Renal pelvis (tissue), 4 donors: Measurements from ENCODE around the gene OR51T1. TPM values are rescaled to one million over a fixed set of nuclear protein-coding genes. Genes with fewer than 3 reads are reported as not detected.

Experiments
- DNase-seq: peaks from one replicate; pipeline ENCODE4 v3.0.0-alpha.2; 2013
- polyA plus RNA-seq, 3 donors: library from polyadenylated mRNA; unstranded; fragments of 120-200 nt; gene quantifications; one replicate each; pipeline ENCODE4 v1.2.1, GENCODE V29; 2013; ENCODE audit not compliant: insufficient read length in 3 of 3

Gene OR51T1
- polyA plus RNA-seq, 3 donors: not detected

GRCh38 chr11:4924239-4924638, 42.5 kb downstream of the OR51T1 start, which contains the start of gene OR51G1:
OR51G1 (minus strand) TSS chr11:4924339; CDS start chr11:4924339, 0 bp downstream.
- DNase-seq: no peak

GRCh38 chr11:4926608-4927007, 44.9 kb downstream of the OR51T1 start:
- no peak for DNase-seq

Other genes with a start within 250 kb of the OR51T1 start
- gene OR51D1, start 244.4 kb upstream of the OR51T1 start, polyA plus RNA-seq: not detected
- gene OR51E1, start 237.9 kb upstream of the OR51T1 start, polyA plus RNA-seq: 1 to 10 TPM; 1.0 to 1.6 (median 1.3) TPM
- gene OR51E2, start 184.0 kb upstream of the OR51T1 start, polyA plus RNA-seq: under 1 TPM; 0.65 to 0.88 (median 0.84) TPM
- gene MMP26, start 177.1 kb upstream of the OR51T1 start, polyA plus RNA-seq: under 1 TPM; 0.29 to 0.44 (median 0.31) TPM
- not detected for gene OR51F1, start 112.0 kb upstream of the OR51T1 start, polyA plus RNA-seq
- not detected for gene OR52R1, start 77.5 kb upstream of the OR51T1 start, polyA plus RNA-seq
- gene OR51F2, start 60.6 kb upstream of the OR51T1 start, polyA plus RNA-seq: not detected
- gene OR51S1, start 32.7 kb upstream of the OR51T1 start, polyA plus RNA-seq: not detected
- not detected for gene OR51A7, start 21.9 kb downstream of the OR51T1 start, polyA plus RNA-seq
- gene OR51G2, start 37.5 kb downstream of the OR51T1 start, polyA plus RNA-seq: not detected
- gene OR51G1, start 42.4 kb downstream of the OR51T1 start, polyA plus RNA-seq: not detected
- gene OR51A4, start 65.7 kb downstream of the OR51T1 start, polyA plus RNA-seq: under 1 TPM in 1 of 3 donors, not detected in 2; 0.10 TPM
- not detected for gene OR51A2, start 73.8 kb downstream of the OR51T1 start, polyA plus RNA-seq
- gene OR51L1, start 113.0 kb downstream of the OR51T1 start, polyA plus RNA-seq: under 1 TPM; 0.01 to 0.15 (median 0.13) TPM
- gene OR52J3, start 164.6 kb downstream of the OR51T1 start, polyA plus RNA-seq: not detected
- not detected for gene OR52E2, start 177.7 kb downstream of the OR51T1 start, polyA plus RNA-seq
- gene OR52E1, start 187.7 kb downstream of the OR51T1 start, polyA plus RNA-seq: not detected